ENCODE data around the gene B4GALT4. TPM values are rescaled to one million over a fixed set of nuclear protein-coding genes. Genes with fewer than 3 reads are reported as not detected.
"Not testable (repeated sequence)": the region's sequence is repeated elsewhere in the genome, so short reads cannot be mapped to it uniquely, and the experiment has no call there.

B4GALT4 gene
- total RNA-seq, 1 experiment from 2014 or later, result 46.5 TPM

DNA sequence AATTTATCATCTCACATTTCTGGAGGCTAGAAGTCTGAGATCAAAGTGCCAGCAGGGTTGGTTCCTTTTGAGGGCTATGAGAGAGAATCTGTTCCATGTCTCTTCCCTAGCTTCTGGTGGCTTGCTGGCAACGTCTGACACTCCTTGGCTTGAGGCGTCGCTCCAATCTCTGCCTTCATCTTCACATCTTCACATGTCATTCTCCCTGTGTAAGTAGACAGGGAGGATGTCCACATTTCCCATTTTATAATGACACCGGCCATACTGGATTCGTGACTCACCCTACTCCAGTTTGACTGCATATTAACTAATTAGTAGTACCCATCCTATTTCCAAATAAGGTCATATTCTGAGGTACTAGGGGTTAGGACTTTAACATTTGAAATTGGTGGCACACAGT is 36.0 kb upstream of the B4GALT4 start:
- Mint-ChIP-seq H3K9me3 (peaks cover 2 to 3% of the 10 kb centered on the region in 2 experiments; a peak in 4 of 5 replicates), H3K27ac (no peak overlapping the region), H3K4me3 (no peak overlapping the region), H3K4me1 (peaks cover 12 to 17% of the 10 kb centered on the region in 2 experiments), H3K27me3 (ENCODE audit: low read depth) (no peaks in the 10 kb centered on the region), H3K36me3 (ENCODE audit: insufficient read depth in 1 of 3, low read depth in 3 of 3) (peaks cover under 1 to 4% (median 3%) of the 10 kb centered on the region in 3 experiments; a peak in 5 of 7 replicates)
- no peak overlapping the region for H2AK5ac ChIP-seq (ENCODE audit: insufficient read length, low read length)
- no peak overlapping the region for H2BK20ac ChIP-seq (ENCODE audit: low read depth, low read length, poor library complexity, severe bottlenecking)
- H2BK5ac ChIP-seq (ENCODE audit: insufficient read length, low read length), result no peak overlapping the region
- H3K27ac ChIP-seq (ENCODE audit: insufficient read length, low read depth, low read length), result no peak overlapping the region
- no peaks in the 10 kb centered on the region for H3K9me3 ChIP-seq (ENCODE audit: control insufficient read depth, low read depth, low read length)
- no peak overlapping the region for H3K4me2 ChIP-seq (ENCODE audit: insufficient read depth, insufficient read length, low read length)
- H4K20me1 ChIP-seq (ENCODE audit: control insufficient read depth, insufficient read depth, insufficient read length), result no peaks in the 10 kb centered on the region
- H2BK12ac ChIP-seq (ENCODE audit: insufficient read length, low read depth, low read length), result no peak overlapping the region
- H3K4ac ChIP-seq (ENCODE audit: low read depth, low read length), result no peak overlapping the region
- no peak overlapping the region for H2BK15ac ChIP-seq (ENCODE audit: low read depth, low read length)
- H4K5ac ChIP-seq (ENCODE audit: insufficient read length, low read depth, low read length), result no peak overlapping the region
- H3K79me1 ChIP-seq (ENCODE audit: insufficient read depth, low read depth, low read length, poor library complexity, severe bottlenecking), result no peaks in the 10 kb centered on the region
- H3K27me3 ChIP-seq (ENCODE audit: insufficient read depth, low read length), result no peaks in the 10 kb centered on the region
- TF ChIP-seq, protein P1, sequence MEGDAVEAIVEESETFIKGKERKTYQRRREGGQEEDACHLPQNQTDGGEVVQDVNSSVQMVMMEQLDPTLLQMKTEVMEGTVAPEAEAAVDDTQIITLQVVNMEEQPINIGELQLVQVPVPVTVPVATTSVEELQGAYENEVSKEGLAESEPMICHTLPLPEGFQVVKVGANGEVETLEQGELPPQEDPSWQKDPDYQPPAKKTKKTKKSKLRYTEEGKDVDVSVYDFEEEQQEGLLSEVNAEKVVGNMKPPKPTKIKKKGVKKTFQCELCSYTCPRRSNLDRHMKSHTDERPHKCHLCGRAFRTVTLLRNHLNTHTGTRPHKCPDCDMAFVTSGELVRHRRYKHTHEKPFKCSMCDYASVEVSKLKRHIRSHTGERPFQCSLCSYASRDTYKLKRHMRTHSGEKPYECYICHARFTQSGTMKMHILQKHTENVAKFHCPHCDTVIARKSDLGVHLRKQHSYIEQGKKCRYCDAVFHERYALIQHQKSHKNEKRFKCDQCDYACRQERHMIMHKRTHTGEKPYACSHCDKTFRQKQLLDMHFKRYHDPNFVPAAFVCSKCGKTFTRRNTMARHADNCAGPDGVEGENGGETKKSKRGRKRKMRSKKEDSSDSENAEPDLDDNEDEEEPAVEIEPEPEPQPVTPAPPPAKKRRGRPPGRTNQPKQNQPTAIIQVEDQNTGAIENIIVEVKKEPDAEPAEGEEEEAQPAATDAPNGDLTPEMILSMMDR (conservative IDR thresholded peaks at IDR 0.05), result no peak
- H2BK120ac ChIP-seq (ENCODE audit: low read depth, low read length, poor library complexity, severe bottlenecking), result no peak overlapping the region
- no peak for DNase-seq
- H2AFZ ChIP-seq (ENCODE audit: low read length), result no peak overlapping the region
- H3K4me1 ChIP-seq (ENCODE audit: insufficient read depth, low read length), result no peaks in the 10 kb centered on the region; the same call in 1 of the 2 replicates
- H3T11ph ChIP-seq (ENCODE audit: low read length), result no peak overlapping the region
- H3K9ac ChIP-seq (ENCODE audit: extremely low read depth, insufficient read length, low read length), result no peak overlapping the region
- no peak overlapping the region for H3K18ac ChIP-seq (ENCODE audit: insufficient read length, low read depth, low read length)
- no CpG with 5 or more reads among the region's 5 CpGs for WGBS (ENCODE audit: extremely low coverage, insufficient read length, low lambda C conversion rate)
- no peak overlapping the region for H4K8ac ChIP-seq (replicated peaks; ENCODE audit: insufficient read length, low read depth, low read length)
- H3K23me2 ChIP-seq (ENCODE audit: insufficient read length, low read depth, low read length, poor library complexity, severe bottlenecking), result no peaks in the 10 kb centered on the region
- no peak overlapping the region for H4K91ac ChIP-seq (ENCODE audit: insufficient read length, low read depth, low read length)
- H3K23ac ChIP-seq (ENCODE audit: insufficient read length, low read depth, low read length), result no peak overlapping the region
- H3K56ac ChIP-seq (ENCODE audit: insufficient read length, low read depth, low read length), result no peak overlapping the region
- H3K14ac ChIP-seq (ENCODE audit: insufficient read depth, low read length), result no peak overlapping the region
- H3K79me2 ChIP-seq (ENCODE audit: insufficient read depth, low read length), result no peaks in the 10 kb centered on the region

DNA sequence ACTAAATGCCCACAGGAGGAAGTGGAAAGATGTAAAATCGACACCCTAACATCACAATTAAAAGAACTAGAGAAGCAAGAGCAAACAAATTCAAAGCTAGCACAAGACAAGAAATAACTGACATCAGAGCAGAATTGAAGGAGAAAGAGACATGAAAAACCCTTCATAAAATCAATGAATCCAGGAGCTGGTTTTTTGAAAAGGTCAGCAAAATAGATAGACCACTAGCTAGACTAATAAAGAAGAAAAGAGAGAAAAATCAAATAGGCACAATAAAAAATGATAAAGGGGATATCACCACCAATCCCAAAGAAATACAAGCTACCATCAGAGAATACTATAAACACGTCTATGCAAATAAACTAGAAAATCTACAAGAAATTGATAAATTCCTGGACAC is 29.5 kb upstream of the B4GALT4 start:
- not testable (repeated sequence) for H3K27ac Mint-ChIP-seq, H3K4me1 Mint-ChIP-seq

More for the DNA sequence above, 29.5 kb upstream of the B4GALT4 start:
- H3K23ac ChIP-seq (ENCODE audit: insufficient read length, low read depth, low read length); H4K5ac ChIP-seq (ENCODE audit: insufficient read length, low read depth, low read length); H2AK5ac ChIP-seq (ENCODE audit: insufficient read length, low read length); H3K4me2 ChIP-seq (ENCODE audit: insufficient read depth, insufficient read length, low read length); H3K4me1 ChIP-seq (ENCODE audit: insufficient read depth, low read length); H2BK12ac ChIP-seq (ENCODE audit: insufficient read length, low read depth, low read length); H3K79me1 ChIP-seq (ENCODE audit: insufficient read depth, low read depth, low read length, poor library complexity, severe bottlenecking); H3K9me3 ChIP-seq (ENCODE audit: control insufficient read depth, low read depth, low read length); H2AFZ ChIP-seq (ENCODE audit: low read length); H4K20me1 ChIP-seq (ENCODE audit: control insufficient read depth, insufficient read depth, insufficient read length); H3K18ac ChIP-seq (ENCODE audit: insufficient read length, low read depth, low read length); H3K9ac ChIP-seq (ENCODE audit: extremely low read depth, insufficient read length, low read length); H3K9me3 Mint-ChIP-seq; H4K8ac ChIP-seq (replicated peaks; ENCODE audit: insufficient read length, low read depth, low read length); H3K23me2 ChIP-seq (ENCODE audit: insufficient read length, low read depth, low read length, poor library complexity, severe bottlenecking); H2BK120ac ChIP-seq (ENCODE audit: low read depth, low read length, poor library complexity, severe bottlenecking); H2BK20ac ChIP-seq (ENCODE audit: low read depth, low read length, poor library complexity, severe bottlenecking); H2BK5ac ChIP-seq (ENCODE audit: insufficient read length, low read length); H3K27me3 Mint-ChIP-seq (ENCODE audit: low read depth); H3T11ph ChIP-seq (ENCODE audit: low read length); H3K27ac ChIP-seq (ENCODE audit: insufficient read length, low read depth, low read length); DNase-seq; H2BK15ac ChIP-seq (ENCODE audit: low read depth, low read length); H3K4me3 Mint-ChIP-seq; H3K14ac ChIP-seq (ENCODE audit: insufficient read depth, low read length); H4K91ac ChIP-seq (ENCODE audit: insufficient read length, low read depth, low read length); H3K4ac ChIP-seq (ENCODE audit: low read depth, low read length); H3K56ac ChIP-seq (ENCODE audit: insufficient read length, low read depth, low read length); H3K79me2 ChIP-seq (ENCODE audit: insufficient read depth, low read length); H3K27me3 ChIP-seq (ENCODE audit: insufficient read depth, low read length): not testable (repeated sequence)
- H3K36me3 Mint-ChIP-seq (ENCODE audit: insufficient read depth in 1 of 3, low read depth in 3 of 3), result peaks cover 0 to 12% (median 7%) of the 10 kb centered on the region in 3 experiments; a peak in 5 of 7 replicates
- WGBS (ENCODE audit: extremely low coverage, insufficient read length, low lambda C conversion rate), result no CpG with 5 or more reads among the region's 2 CpGs
